Lower leg skin (tissue), 4 donors: ENCODE results near the gene DNTTIP2. TPM values are rescaled to one million over a fixed set of nuclear protein-coding genes. Genes with fewer than 3 reads are reported as not detected.
A peak's percentile ranks its signal among the peaks of the same experiment; 100 is the strongest.
"Not testable (repeated sequence)": the region's sequence is repeated elsewhere in the genome, so short reads cannot be mapped to it uniquely, and the experiment has no call there.

Source experiments
- DNase-seq, 2 donors: peaks; one replicate each; pipeline ENCODE4 v3.0.0-alpha.2; 2019; ENCODE audit warnings: low spot score in 2 of 2
- H3K4me3 ChIP-seq: fragments of 200-600 bp; sonication (generic); 2 replicates; pipeline ENCODE4 v1.5.1; 2017; ENCODE audit warnings: mild to moderate bottlenecking, low read depth; ENCODE audit not compliant: poor library complexity, severe bottlenecking
- CTCF ChIP-seq, 3 donors: fragments of 450-650 bp; IDR thresholded peaks; one replicate each; pipeline ENCODE4 v1.5.1; 2016; ENCODE audit warnings: antibody characterized with exemption in 3 of 3, mild to moderate bottlenecking in 3 of 3, moderate library complexity in 2 of 3
- POLR2A ChIP-seq, 2 donors: fragments of 450-650 bp; IDR thresholded peaks; one replicate each; pipeline ENCODE4 v1.6.1; 2016 to 2017; ENCODE audit warnings: antibody characterized with exemption in 2 of 2, mild to moderate bottlenecking in 1 of 2, moderate library complexity in 1 of 2
- WGBS, 2 donors: methylation state at CpG; one replicate each; pipeline ENCODE4 v1.1.5; 2018; 5-methylcytosine and 5-hydroxymethylcytosine counted together
- intact Hi-C: fragments of 100-400 bp; cut with DNase I; formaldehyde crosslinking; loops from one replicate; pipeline ENCODE4 v1.15.0; 2023; ENCODE audit warnings: low total_unique reads
- total RNA-seq, 4 donors: library from RNA; depleted of rRNA; stranded (reverse); fragments of >200 nt; gene quantifications; one replicate each; pipeline ENCODE4 v1.1.0, GENCODE V29; 2016

The DNTTIP2 gene
- total RNA-seq, 4 donors from 2014 or later: 27.0 to 42.0 (median 34.8) TPM

GRCh38 chr1:93853940-93854339, 25.1 kb downstream of the DNTTIP2 start:
- TF ChIP-seq POLR2A (IDR thresholded peaks at IDR 0.05) (no peak), CTCF (IDR thresholded peaks at IDR 0.05) (no peak)
- no peak overlapping the region for H3K4me3 ChIP-seq
- WGBS, 2 donors: 95 to 96% methylated on average over 3 of the region's 3 CpGs
- DNase-seq: no peak
- intact Hi-C loops: no loop called here

GRCh38 chr1:93851878-93852277, 27.1 kb downstream of the DNTTIP2 start:
- no peak overlapping the region for H3K4me3 ChIP-seq
- 69 to 94% methylated on average over 1 of the region's 1 CpG for WGBS, 2 donors
- TF ChIP-seq POLR2A (IDR thresholded peaks at IDR 0.05) (no peak), CTCF (IDR thresholded peaks at IDR 0.05) (no peak)
- intact Hi-C loops: no loop called here
- no peak for DNase-seq

GRCh38 chr1:93851327-93851712, 27.7 kb downstream of the DNTTIP2 start:
- no peak overlapping the region for H3K4me3 ChIP-seq
- intact Hi-C loops: no loop called here
- DNase-seq: no peak
- TF ChIP-seq CTCF (IDR thresholded peaks at IDR 0.05) (no peak), POLR2A (IDR thresholded peaks at IDR 0.05) (no peak)

- DNase-seq: peak; percentile 44 to 90
- WGBS, 2 donors: 32 to 48% methylated on average over 10 of the region's 10 CpGs
Measured at GRCh38 chr1:93850687-93851326, 28.2 kb downstream of the DNTTIP2 start.

GRCh38 chr1:93848350-93848883, 30.6 kb downstream of the DNTTIP2 start:
- no peak overlapping the region for H3K4me3 ChIP-seq
- TF ChIP-seq POLR2A (IDR thresholded peaks at IDR 0.05) (no peak), CTCF (IDR thresholded peaks at IDR 0.05) (no peak)
- no peak for DNase-seq
- 55 to 61% methylated on average over 4 of the region's 4 CpGs for WGBS, 2 donors
- intact Hi-C loops: loop anchor here (10.0 kb wide), 1 partner anchor 404 kb away; the partner anchor contains the start of gene FNBP1L

More at GRCh38 chr1:93850687-93851326, 28.2 kb downstream of the DNTTIP2 start:
- intact Hi-C loops, H3K4me3 ChIP-seq: not testable (repeated sequence)

- no peak for TF ChIP-seq POLR2A (IDR thresholded peaks at IDR 0.05)
- WGBS, 2 donors: 0 to 1% methylated on average over 36 of the region's 36 CpGs
- H3K4me3 ChIP-seq: peak overlapping the region; percentile 78
- intact Hi-C loops: loop anchor here (10.0 kb wide), 1 partner anchor 403 kb away; the partner anchor contains the start of gene FNBP1L
- peak; percentile 67 to 94 for DNase-seq
Measured at GRCh38 chr1:93847811-93848288, 31.2 kb downstream of the DNTTIP2 start.
